Activated naive CD8-positive, alpha-beta T cell treated with anti-CD3 and anti-CD28 coated beads, Interleukin-2, amount 50 U/mL, for 16 hours (primary cell): ENCODE data around the gene PCNP.
A peak's percentile ranks its signal among the peaks of the same experiment; 100 is the strongest.
"Not testable (repeated sequence)": the region's sequence is repeated elsewhere in the genome, so short reads cannot be mapped to it uniquely, and the experiment has no call there.

Experiments
- DNase-seq: peaks from one replicate; pipeline ENCODE4 v3.0.0-alpha.2; 2020; ENCODE audit warnings: low read depth, low spot score

Gene PCNP

GRCh38 chr3:101633186-101633585, 59.2 kb downstream of the PCNP start:
- no peak for DNase-seq

GRCh38 chr3:101634591-101635196, 60.7 kb downstream of the PCNP start:
- no peak for DNase-seq

- no peak for DNase-seq
Observed at GRCh38 chr3:101635345-101635744, 61.4 kb downstream of the PCNP start.

- peak; percentile 20 for DNase-seq
Observed at GRCh38 chr3:101635954-101636798, 62.2 kb downstream of the PCNP start.

GRCh38 chr3:101637451-101637850, 63.5 kb downstream of the PCNP start:
- DNase-seq = no peak

- no peak for DNase-seq
Observed at GRCh38 chr3:101638261-101638745, 64.3 kb downstream of the PCNP start.

- DNase-seq = no peak
Observed at GRCh38 chr3:101639280-101639963, 65.4 kb downstream of the PCNP start.

GRCh38 chr3:101640256-101640655, 66.3 kb downstream of the PCNP start:
- DNase-seq = no peak

GRCh38 chr3:101641397-101642115, 67.6 kb downstream of the PCNP start:
- not testable (repeated sequence) for DNase-seq

GRCh38 chr3:101642441-101642840, 68.5 kb downstream of the PCNP start:
- no peak for DNase-seq

- no peak for DNase-seq
Observed at GRCh38 chr3:101643009-101643844, 69.2 kb downstream of the PCNP start.
